Measurements from ENCODE around the gene KRT81.
"Not testable (repeated sequence)": the region's sequence is repeated elsewhere in the genome, so short reads cannot be mapped to it uniquely, and the experiment has no call there.

KRT81 gene

DNA sequence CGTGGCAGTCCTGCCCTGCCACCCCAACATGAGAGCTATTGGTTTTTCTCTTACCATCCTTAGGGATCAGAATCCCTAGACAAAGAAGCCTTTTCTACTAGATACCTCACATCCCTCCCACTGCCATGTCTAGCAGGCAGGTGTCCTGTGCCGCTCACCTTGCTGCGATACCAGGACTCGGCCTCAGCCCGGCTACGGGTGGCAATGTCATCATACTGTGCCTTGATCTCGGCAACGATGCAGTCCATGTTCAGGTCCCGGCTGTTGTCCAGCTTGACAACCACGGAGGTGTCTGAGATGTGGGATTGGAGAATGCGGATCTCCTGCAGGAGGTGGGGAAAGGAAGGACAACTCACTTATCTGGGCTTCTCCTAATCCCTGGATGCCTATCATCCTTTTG lies 25.4 kb upstream of the KRT81 start:
- DNase-seq = no peak

DNA sequence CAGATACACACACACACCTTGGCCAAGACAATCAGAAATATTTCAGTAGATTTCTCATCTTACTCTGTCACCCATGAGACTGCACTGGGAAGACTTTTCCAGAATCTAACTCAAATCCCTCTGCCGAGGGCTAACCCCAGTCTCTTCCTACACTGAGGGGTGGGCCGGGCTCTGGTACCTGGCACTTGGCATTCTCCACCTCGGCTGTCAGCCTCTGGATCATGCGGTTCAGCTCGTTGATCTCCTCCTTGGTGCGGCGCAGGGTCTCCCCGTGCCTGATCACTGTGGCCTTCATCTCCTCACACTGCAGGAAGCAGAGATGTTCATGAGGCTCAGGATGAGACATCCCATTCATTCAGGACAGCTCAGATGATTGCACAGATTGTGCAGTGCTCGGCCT lies 25.0 kb upstream of the KRT81 start:
- no peak for DNase-seq

DNA sequence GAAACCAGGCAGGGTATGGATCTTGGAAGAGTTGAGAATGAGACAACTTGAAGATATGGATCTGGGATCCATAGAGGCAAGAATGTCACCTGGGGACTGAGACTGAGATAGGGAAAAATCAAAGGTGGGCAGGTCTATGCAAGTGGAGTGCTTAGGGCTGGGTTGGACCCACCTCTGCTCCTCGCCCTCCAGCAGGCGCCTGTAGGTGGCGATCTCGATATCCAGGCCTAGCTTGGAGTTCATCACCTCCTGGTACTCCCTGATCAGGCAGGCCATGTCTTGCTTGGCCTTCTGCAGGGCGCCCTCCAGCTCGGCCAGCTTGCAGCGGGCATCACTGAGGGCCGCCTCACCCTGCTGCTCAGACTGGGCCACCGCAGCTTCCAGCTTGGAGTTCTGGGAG lies 24.4 kb upstream of the KRT81 start:
- DNase-seq = not testable (repeated sequence)

DNA sequence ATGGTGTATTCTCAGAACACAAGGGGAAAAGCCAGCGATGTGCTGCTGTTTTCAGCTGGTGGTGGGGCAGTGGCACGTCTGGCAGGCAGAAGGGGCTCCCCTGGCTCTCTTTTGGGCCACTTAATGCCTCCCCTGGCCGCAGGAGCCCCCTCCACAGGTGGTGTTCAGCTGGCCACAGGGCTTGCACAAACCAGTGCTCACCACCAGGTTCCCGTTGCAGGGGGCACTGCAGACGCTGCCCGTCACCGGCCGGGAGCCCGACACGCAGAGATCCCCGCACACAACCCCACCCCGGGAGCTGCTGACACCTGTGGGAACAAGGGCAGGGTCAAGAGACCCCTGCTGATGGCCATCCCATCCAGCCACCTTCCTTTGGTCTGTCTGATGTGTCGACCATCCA lies 23.2 kb upstream of the KRT81 start:
- DNase-seq = no peak

DNA sequence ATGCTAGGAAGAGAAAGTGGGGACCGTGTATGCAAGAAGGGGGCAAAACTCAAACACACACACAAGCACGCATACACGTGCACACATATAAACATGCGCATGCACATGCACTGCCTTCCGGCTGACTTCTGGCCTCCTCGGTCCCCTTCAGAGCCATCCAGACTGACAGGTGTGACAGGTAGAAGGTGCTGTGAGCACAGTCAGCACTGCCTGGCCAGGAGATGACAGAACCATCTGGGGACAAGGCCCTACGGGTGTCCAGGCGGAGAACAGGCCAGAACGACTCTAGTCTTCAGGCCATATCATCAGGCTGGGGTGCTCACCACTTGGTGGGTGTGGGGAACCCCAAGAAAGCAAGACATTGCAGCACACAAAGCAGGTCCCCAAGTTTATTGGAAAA lies 22.6 kb upstream of the KRT81 start:
- no peak for DNase-seq

DNA sequence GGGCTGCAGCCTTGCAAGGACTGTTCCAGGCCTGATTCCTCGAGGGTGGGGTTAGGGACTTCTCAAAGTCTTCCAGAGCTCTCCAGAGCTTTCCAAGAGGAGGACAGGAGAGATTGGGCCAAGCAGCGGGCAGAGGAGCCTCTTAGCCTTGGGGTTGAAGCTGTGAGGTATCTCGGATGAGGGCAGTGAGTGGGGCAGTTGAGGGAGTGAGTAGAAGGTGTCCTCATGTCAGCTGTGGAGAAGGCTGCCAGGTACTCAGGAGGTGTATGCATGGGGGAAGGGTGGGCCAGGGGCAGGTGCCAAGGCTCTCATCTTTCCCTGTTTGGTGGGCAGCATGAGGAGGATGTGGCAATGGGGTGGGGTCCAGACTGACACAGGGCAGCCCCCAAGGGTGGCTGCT lies 22.1 kb upstream of the KRT81 start:
- DNase-seq = no peak

DNA sequence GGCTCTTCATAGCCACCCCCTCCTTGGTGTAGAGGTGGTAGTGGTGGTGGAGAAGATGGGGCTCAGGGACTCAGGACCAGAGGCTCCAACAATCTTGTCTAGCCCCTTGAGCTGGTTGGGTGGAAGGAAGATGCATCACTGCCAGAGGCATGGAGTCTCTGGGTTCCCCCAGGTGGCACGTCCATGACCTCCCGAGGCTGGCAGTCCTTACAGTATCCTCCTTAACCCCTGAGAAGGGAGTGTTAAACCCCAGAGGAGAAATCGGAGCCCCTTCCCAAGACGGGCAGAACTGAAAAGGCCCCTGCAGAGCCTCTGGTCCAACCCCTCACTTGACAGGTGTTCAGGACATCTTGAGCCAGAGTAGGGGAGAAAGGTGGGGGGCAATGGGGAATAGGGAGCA lies 20.8 kb upstream of the KRT81 start:
- DNase-seq = no peak

DNA sequence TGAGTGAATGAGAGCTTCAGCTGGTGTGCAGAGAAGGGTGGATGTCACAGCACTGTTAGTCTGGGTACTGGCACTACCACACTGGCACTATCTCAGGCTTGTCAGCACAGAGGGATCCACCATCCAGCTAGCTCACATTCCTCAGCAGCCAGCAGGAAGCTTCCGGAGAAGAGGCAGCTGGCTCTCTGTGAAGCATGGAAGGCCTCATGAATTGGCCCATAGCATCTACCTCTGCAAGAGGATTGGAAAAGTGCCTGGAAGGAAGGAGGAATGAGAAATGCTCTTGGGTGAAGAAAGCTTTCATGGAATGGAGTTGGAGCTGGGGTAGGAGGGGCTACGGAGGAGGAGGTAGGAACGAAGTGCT lies 19.9 kb upstream of the KRT81 start:
- DNase-seq = no peak

DNA sequence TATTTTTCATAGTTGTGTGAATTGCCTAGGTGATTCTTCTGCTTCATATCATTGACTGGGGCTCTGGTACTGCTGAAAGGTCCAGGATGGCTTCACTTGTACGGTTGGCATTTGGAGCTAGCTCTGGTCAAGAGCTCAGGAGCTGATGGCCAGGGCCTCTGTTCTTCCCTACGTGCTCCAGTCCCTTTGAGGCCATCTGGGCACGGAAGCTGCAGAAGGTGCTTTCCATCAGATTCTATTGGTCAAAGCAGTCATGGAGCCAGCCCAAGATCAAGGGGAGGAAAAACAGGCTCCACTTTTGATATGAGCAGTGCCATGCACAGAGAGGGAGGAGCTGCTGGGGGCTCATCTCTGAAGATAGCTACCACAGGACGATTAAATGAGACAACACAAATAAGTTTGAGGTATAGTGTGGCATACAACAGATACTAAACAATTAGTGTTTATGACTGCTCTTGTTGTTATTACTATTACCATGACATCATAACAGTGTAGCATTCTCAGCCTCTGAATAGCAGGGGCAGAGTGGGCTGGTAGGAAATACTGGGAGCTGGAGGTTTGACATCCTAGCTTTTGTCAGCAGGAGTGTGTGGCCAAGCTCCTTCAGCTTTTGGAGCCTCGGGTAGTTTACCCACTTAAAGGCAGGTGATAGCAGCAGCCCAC lies 19.4 kb upstream of the KRT81 start:
- DNase-seq = no peak

DNA sequence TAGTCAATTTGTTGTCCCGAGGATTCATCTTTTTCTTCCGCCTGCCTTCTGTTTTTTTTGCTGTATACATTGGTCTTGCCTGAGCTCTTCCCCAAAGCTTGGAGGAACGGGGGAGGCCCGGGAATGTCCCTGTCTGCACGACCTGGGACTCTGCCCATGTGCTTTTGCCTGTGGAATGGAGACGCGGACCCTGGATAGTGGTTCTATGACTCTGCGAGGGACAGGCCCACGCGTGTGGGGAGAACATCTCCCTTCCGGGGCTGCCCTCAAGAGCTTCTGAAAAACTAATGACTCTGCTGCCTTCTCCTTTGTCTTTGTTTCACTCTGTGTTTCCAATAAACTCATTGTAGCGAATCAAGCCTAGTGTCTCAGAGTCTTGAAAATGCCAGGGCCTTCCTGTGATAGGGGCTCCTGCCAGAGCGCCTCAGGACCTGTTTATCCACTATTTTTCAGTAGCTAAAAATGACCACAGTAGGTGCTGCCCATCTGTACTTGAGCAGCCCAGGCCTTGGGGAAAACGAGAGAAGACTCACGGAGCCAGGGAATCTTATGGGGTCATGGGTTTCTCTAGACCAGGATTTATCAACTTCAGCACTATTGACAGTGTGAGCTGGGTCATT lies 17.6 kb upstream of the KRT81 start:
- DNase-seq = no peak

DNA sequence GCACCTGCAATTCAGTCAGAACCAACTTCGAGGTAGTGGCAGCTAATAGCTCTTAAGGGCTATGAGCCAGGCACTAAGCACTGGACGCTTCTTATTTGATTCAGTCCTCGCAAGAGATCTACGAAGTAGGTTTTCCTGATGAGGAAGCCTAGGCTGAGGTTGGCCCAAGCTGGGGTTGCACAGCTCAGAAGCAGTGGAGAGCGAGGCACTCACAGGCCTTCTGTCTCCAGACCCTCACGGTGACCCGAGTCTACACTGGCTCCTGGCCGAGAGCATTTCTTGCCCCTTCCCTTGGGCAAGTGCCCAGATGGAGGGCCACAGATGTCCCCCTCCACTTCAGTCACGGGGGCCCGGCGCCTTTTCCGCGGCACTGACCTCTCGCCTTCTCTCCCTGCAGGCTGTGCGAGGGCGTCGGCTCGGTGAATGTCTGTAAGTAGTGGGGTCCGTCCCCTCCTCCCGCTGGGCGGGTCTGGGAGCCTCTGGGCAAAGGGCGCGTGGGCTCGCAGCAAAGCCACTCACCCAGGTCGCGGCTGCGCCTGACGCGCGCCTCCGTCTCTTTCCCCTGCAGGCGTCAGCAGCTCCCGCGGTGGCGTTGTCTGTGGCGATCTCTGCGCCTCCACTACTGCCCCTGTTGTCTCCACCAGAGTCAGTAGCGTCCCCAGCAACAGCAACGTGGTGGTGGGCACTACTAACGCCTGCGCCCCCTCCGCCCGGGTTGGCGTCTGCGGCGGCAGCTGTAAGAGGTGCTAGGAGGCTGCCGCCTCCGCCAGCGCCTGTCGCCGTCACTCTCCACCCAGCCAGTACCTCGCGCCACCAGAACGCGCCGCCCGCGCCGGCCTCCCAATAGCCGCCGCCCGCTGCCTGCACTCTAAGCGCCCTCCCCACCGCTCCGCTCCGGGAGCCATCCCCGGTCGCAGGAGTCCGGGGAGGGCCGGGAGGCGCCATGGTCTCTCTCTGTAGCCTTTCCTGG lies 16.8 kb upstream of the KRT81 start:
- DNase-seq = peak; percentile 14

DNA sequence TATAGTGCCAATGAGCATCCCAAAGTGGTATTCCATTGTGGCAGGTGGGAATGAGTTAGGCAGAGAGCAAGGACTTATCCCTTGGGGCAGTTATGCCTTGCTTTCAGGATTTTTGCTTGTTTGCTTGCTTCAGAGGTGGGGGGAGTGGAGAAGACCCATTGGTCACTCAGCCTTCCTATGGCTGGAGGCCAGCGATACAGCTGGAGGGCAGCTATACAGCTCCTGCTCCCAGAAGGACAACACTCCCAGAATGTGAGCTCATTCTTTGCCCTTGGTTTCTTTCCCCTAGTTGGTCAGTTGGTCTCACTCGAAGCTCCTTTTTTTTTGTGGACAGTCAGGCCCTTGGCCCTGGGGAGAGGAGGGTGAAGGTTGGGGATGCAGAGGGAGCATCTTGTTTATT lies 15.4 kb upstream of the KRT81 start:
- DNase-seq = no peak

DNA sequence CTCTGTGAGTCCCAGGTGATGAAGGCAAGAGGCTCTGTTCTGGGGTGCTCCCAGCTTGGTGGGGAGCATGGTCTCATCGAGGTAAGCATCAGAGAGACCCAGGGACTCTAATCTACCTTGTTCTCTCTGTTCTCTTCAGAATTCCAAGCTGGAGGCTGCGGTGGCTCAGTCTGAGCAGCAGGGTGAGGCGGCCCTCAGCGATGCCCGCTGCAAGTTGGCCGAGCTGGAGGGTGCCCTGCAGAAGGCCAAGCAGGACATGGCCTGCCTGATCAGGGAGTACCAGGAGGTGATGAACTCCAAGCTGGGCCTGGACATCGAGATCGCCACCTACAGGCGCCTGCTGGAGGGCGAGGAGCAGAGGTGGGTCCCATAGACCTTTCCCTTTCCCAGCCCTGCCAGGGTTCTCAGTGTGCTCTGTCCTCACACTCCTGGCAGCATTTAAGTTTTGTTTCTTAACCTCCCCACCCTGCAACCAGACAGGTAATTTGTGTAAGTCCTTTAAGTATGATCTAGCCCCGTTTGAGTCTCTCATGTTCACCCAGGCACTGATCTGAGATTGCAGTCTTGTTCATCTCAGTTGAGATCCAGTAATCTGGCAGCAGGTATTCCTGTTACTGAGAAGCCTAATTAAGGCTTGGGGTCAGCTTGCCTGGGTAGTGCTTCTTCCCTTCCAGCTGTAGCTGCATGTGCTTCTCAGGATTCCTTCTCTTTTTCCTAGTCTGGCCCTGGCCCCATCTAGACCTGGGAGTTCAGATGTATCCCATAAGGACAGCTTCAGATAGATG lies 14.8 kb upstream of the KRT81 start:
- DNase-seq = no peak

DNA sequence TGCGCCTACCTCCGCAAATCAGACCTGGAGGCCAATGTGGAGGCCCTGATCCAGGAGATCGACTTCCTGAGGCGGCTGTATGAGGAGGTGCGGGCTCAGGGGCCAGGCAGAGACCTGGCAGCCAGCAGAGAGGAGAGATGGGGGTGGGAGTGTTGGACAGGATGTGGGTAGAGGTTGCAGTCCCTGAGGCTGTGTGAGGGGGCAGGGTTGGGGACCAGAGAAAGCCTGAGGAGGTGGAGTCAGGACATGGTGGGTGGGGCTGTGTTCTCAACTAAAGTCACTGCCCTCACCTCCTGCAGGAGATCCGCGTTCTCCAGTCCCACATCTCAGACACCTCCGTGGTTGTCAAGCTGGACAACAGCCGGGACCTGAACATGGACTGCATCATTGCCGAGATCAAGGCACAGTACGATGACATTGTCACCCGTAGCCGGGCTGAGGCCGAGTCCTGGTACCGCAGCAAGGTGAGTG lies 13.6 kb upstream of the KRT81 start:
- peak; percentile 7 for DNase-seq

DNA sequence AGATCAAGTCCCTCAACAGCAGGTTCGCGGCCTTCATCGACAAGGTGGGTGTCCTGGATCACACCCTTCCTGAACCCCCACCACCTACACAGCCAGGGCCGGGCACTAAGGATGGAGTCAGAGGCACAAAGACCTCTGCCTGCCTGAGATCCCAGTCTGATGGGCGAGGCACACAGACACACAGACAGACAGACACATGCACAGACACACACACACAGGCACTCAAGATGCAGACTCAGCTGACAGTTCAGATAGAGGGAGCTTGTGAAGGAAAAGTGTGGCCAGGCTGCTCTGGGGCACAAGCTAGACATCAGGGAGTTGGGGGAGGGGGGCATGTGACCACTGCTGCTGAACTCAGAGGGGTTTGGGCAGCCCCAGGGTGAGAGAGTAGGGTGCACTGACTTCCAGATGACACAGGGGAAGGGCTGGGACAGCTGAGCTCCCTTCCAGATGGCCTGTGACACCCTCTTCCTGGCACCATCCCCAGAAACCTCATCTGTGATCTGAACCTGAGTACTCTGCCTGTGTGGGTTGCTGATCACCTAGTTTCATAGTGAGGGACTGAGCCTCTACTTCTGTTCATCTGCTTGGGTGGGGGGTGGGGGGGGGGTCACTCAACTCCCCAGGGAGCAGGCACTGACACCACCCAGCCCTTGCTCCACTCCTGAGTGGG lies 11.0 kb upstream of the KRT81 start:
- not testable (repeated sequence) for DNase-seq

DNA sequence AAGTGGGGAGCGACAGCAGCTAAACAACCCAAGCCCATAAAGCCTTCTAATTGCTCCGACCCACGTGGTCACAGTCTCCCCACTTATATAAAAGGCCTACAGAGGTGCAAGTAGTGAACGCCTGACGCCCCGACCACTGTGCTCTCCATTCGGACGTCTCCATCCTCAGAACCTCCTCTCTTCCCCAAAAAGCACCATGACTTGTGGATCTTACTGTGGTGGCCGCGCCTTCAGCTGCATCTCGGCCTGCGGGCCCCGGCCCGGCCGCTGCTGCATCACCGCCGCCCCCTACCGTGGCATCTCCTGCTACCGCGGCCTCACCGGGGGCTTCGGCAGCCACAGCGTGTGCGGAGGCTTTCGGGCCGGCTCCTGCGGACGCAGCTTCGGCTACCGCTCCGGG lies 10.4 kb upstream of the KRT81 start:
- DNase-seq = not testable (repeated sequence)

DNA sequence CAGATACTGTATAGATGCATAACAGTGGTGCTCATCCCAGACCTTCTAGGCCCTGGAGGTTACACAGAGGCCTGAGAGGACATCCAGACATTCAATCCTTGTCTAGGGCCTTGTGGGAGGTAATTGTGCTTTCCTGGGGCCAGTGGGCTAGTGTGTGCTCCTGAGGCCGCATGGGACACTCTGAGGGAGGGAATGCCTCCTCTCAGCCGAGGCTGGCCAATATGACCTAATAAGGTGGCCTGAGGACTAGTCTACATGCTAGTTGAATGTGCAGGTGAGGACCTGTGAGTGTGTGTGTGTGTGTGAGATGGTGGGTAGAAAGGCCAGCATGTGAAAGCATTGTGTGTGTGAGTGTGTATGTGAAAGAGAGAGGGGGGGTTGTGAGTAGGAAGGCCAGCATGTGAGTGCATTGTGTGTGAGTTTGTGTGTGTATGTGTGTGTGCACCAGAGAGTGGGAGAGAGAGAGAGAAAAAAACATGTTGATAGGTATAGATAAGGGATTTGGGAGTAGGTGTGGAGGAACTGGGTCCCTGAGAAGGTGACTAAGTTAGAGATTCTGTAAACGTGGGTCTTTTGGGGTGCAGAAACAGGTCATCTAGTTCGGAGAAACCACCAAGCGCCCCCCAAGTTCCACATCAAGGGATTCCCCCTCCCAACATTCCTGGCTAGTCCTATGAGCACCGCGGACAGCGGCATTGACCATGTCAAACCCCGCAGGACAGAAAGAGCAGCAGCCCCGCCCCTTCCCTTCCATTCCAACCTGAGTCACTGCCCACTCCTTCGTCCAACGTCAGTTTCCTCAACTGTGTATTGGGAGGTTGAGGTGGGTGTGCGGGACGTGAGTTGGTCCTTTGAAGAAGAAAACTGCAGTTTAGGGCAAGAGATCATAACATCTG lies 9.7 kb upstream of the KRT81 start:
- DNase-seq = no peak

DNA sequence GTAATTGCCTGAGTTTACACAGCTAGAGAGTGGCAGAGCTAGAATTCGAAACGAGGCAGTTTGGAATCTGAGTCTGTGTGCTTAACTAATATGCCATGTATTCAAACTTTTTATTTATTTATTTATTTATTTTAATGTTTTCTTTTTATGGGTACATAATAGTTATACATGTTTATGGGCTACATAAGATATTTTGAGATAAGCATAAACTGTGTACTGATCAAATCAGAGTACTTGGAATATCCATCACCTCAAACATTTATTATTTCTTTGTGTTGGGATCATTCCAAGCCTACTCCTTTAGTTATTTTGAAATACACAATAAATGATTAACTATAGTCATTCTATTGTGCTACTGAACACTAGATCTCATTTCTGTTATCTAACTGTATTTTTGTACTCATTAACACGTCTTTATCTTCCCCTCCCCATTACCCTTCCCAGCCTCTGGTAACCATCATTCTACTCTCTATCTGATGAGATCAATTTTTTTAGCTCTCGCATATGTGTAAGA lies 7.4 kb upstream of the KRT81 start:
- DNase-seq = no peak

DNA sequence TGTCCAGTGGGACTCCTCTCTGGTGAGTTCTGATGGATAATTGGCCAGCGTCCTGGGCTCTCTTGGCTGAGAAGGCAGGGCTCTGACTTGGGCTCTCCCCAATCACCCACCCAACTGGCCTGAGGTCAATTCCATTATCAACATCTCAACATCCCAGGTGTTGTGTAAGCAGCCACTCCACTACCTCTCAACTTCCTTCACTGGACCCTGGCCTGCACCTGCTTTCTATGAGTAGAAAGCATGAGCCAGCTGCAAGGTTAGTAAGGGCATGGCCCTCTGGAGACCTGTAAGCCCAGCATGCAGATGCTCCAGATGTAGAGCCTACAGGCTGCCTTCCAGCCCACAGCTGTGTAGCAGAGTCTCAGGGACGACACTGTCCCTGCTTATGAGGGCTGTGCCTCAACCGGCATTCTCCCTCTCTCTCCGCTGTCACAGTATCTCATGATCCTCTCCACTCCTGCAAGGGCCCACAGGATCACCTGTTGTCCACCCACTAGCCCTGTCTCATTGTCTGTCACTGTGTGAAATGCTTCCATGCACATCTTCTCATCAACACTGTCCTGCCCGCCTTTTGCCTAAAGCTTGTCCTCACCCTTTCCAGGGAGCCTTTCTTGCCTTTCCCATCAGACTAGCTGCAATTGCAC lies 5.4 kb upstream of the KRT81 start:
- no peak for DNase-seq

DNA sequence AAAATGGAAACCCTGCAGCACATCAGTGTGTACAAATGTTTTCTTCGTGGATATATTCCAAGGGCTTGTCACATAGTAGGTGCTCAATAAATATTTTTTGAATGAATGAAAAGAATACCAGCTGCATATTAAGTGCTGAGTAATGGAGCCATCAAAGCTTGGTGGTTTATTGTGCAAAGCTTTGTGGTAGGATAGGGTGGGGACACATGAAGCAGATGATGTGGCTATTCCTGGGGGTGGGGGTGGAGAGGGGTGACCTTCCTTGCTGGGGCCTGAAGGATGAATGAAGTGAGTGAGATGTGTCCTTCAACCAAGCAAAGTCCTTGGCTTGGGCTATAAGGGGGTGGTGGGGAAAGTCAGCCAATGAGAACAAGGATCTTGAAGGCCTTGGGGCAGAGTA lies 4.3 kb upstream of the KRT81 start:
- DNase-seq = no peak

DNA sequence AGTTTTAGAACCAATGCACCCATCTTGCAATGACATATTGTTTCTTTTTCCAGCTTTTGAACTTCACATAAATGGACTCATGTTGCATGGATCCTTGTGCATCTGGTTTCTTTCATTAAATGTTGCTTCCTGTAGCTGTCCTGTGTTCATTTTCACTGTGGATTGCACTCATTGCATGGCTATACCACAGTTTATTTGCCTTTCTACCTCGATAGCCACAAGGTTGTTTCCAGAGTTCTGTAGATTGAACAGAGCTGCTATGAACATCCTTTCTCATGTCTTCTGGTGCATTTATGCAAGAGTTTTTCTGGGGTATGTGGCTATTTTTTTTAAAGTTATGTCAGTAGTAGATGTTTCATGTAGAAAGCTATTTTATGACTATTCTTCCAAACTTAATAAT lies 3.5 kb upstream of the KRT81 start:
- DNase-seq = no peak
